Progenitor cell of endocrine pancreas (in vitro differentiated cells): Measurements from ENCODE around the gene CNGA3. TPM values are rescaled to one million over a fixed set of nuclear protein-coding genes. Genes with fewer than 3 reads are reported as not detected.

ENCODE experiments used
- DNase-seq: peaks from one replicate; pipeline ENCODE4 v3.0.0; 2021; ENCODE audit warnings: low spot score; ENCODE audit not compliant: unreplicated experiment
- H3K27ac Mint-ChIP-seq: 2 replicates; pipeline ENCODE4 v1.8.0; 2021; ENCODE audit warnings: mild to moderate bottlenecking, moderate library complexity, mixed read lengths
- H3K27me3 Mint-ChIP-seq: 2 replicates; pipeline ENCODE4 v1.8.0; 2021; ENCODE audit warnings: mixed read lengths
- H3K36me3 Mint-ChIP-seq: 2 replicates; pipeline ENCODE4 v1.8.0; 2022; ENCODE audit warnings: mixed read lengths; ENCODE audit not compliant: insufficient read depth
- H3K4me1 Mint-ChIP-seq: 2 replicates; pipeline ENCODE4 v1.8.0; 2021; ENCODE audit warnings: low read depth, mixed read lengths
- H3K4me3 Mint-ChIP-seq: 2 replicates; pipeline ENCODE4 v1.8.0; 2021; ENCODE audit warnings: low read depth, mild to moderate bottlenecking, moderate library complexity, mixed read lengths
- H3K9me3 Mint-ChIP-seq: 2 replicates; pipeline ENCODE4 v1.8.0; 2021; ENCODE audit warnings: low read depth, mixed read lengths
- long read RNA-seq: library from polyadenylated mRNA; unstranded; transcript quantifications from one replicate; pipeline ENCODE4 v2.0.0, GENCODE V29; 2020
- total RNA-seq: library from RNA; stranded (reverse); gene quantifications from 2 replicates; pipeline ENCODE4 v1.2.1, GENCODE V29; 2021
- TF ChIP-seq, protein P1 (sequence below): fragments of 200-600 bp; sonication (generic); IDR thresholded peaks from one replicate; pipeline ENCODE4 v1.5.0; 2021; ENCODE audit warnings: antibody characterized with exemption, mild to moderate bottlenecking; ENCODE audit not compliant: unreplicated experiment

CNGA3 gene
- 5.3 and 5.5 TPM in 2 replicates for total RNA-seq
- long read RNA-seq, transcript CNGA3-205 (7 exons, 2,504 nt) = major isoform, 6 of 11 reads
- long read RNA-seq, partial matches to known transcripts = 1 of 11 reads
- long read RNA-seq, other reads (novel, unspliced or antisense) = 2 of 11 reads

DNA sequence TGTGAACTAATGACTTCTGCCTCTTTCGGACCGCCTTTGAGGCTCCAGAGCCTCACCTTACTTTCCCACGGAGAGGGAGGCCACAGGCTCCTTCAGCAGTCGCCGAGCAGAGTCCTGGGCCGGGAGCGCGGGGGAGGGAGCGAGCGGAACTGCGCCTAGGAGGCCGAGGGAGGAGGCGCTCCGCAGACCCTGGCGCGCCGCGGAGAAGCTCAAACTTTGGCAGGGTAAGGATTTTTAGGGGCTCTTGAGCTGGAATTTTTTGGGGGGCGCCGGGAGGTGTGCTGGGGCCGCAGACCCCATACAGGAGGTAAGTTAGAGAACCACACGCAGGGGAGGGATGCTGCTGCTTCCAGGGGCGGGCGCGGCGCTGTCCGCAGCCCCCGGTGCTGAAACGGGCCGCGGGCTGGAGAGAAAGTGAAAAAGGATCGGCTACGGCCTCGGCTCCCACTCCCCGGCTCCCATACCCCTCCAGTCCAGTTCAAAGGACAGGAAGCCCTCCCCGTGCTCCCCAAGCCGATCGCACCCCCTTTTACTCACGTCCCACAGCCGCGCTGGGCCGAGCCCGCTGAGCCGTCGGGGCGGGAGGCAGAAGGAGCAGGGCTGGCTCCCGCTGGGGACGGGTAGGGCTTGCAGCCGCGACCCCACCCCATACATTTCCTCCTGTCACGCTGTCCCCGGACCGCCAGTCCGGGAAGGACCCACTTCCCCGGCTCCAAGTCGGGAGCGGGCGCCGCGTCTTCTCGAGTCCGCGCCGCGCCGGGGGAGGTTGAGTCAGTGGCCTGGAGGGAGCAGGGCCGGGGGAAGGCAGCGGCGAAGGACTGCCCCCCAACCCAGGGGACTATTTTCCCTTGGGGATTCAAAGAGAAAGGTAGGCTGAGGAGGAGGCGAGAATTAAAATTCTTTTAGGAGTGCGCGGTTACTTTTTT lies at the start of gene CNGA3:
TSS of gene CNGA3 (plus strand) at position 146 of the 926 bp plus-strand sequence. CDS start 23,520 bp downstream, outside the sequence.
- peak; percentile 64 for DNase-seq
- H3K27me3 Mint-ChIP-seq = peaks cover 80% of the 10 kb centered on the region
- H3K4me1 Mint-ChIP-seq = peaks cover 5% of the 10 kb centered on the region
- peak within 1 kb of the TSS; percentile 30 for H3K27ac Mint-ChIP-seq
- peak within 1 kb of the TSS; percentile 67 for H3K4me3 Mint-ChIP-seq
- H3K36me3 Mint-ChIP-seq = no peaks in the 10 kb centered on the region
- TF ChIP-seq, protein P1, sequence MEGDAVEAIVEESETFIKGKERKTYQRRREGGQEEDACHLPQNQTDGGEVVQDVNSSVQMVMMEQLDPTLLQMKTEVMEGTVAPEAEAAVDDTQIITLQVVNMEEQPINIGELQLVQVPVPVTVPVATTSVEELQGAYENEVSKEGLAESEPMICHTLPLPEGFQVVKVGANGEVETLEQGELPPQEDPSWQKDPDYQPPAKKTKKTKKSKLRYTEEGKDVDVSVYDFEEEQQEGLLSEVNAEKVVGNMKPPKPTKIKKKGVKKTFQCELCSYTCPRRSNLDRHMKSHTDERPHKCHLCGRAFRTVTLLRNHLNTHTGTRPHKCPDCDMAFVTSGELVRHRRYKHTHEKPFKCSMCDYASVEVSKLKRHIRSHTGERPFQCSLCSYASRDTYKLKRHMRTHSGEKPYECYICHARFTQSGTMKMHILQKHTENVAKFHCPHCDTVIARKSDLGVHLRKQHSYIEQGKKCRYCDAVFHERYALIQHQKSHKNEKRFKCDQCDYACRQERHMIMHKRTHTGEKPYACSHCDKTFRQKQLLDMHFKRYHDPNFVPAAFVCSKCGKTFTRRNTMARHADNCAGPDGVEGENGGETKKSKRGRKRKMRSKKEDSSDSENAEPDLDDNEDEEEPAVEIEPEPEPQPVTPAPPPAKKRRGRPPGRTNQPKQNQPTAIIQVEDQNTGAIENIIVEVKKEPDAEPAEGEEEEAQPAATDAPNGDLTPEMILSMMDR = peak; percentile 18
- no peaks in the 10 kb centered on the region for H3K9me3 Mint-ChIP-seq

DNA sequence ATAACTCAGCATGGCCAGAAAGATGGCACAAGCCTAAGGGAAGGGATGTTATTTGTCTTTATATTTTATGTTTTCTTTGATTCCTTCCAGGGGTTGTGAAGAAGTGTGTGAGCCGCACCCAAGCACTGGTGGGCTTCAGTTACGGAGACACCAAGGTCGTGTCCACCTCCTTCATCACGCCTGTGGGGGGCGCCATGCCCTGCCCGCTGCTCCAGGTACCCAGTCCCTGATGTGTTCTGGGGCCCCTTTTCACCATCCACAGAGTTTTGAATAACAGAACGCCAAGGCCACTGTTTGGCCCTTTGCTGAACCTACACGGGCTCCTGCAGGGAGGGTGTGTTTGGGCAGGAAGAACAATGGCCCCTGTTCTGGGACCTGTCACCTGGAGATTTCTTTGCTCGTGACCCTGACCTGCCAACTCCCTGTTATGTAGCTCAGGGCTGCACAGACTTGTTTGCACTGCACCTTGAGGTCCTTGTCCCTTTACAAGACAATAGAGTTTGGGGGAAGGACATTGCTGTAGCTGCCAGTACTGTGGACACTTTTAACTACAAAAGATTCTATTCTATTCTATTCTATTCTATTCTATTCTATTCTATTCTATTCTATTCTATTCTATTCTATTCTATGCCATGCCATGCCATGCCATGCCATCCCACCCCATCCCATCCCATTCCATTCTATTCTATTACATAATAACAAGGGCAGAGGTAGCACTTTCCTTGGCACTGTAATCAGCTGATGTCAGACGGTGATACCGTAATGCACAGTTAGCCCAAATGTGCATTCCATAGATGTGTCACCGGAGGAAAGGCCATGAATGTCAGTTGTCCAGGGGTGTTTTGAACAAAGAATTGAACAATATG lies 48.2 kb upstream of the CNGA3 start:
- no peaks in the 10 kb centered on the region for H3K9me3 Mint-ChIP-seq
- no peak for DNase-seq
- no peaks in the 10 kb centered on the region for H3K36me3 Mint-ChIP-seq
- no peak overlapping the region for H3K4me3 Mint-ChIP-seq
- H3K27me3 Mint-ChIP-seq = no peaks in the 10 kb centered on the region
- peaks cover 37% of the 10 kb centered on the region for H3K4me1 Mint-ChIP-seq
- TF ChIP-seq, protein P1 = peak; percentile 27
- no peak overlapping the region for H3K27ac Mint-ChIP-seq

DNA sequence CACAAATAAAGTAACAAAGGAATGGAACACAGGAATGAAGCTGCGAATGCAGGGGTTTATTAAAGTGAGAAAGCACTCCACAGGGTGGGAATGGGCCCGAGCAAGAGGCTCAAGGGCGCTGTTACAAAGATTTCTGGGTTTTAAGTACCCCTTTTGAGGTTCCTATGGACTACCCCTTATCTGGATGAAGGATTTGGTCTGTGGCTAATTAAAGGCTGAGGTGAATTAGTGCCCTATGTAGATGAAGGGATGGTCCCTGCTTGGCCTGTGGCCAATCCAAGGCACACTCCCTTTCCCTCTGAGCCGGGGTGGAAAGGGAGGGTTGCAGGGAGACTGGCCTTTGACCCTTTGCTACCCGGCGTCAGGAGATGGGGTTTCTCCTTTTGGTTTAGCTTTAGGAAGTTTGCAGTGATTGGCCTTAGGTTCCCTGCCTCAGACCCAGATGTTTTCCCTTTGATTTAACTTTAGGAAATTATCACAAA lies 47.5 kb upstream of the CNGA3 start:
- TF ChIP-seq, protein P1 = no peak
- Mint-ChIP-seq H3K27me3 (no peaks in the 10 kb centered on the region), H3K4me1 (peaks cover 37% of the 10 kb centered on the region), H3K36me3 (no peaks in the 10 kb centered on the region), H3K9me3 (no peaks in the 10 kb centered on the region), H3K4me3 (no peak overlapping the region), H3K27ac (no peak overlapping the region)
- DNase-seq = no peak

DNA sequence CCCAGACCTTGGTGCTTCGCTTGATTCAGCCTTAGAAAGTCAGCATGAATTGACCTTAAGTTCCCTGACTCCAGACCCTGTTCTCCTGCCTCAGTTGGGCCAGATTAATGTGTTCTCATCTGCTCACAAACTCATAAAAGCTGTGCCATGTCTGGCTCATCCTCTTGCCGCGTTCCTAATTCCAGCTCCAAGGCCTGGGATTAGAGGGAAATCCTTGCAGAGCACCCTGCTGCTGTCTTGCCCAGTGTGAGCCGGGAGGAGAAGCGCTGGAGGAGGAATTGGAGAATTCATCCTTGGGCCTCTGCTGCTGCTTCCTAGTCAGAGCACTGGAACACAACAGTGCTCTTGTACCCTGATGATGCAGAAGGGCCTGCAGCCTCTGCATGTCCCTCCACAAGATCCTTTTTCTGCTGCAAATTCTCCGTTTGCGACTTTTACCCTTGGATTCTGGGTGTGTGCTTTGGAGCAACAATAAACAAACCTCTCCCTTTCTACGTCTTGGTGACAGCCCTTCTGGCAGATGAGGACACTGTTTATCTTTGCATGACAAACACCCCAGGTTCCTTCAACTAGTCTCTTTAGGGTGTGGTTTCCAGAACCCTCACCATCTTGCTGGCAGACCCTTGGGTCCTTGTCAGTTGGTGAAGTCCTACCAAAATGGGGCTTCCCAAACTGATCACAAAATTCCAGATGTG lies 46.9 kb upstream of the CNGA3 start:
- no peaks in the 10 kb centered on the region for H3K9me3 Mint-ChIP-seq
- no peak overlapping the region for H3K4me3 Mint-ChIP-seq
- no peak overlapping the region for H3K27ac Mint-ChIP-seq
- TF ChIP-seq, protein P1 = no peak
- no peaks in the 10 kb centered on the region for H3K36me3 Mint-ChIP-seq
- peaks cover 37% of the 10 kb centered on the region for H3K4me1 Mint-ChIP-seq
- DNase-seq = no peak
- H3K27me3 Mint-ChIP-seq = no peaks in the 10 kb centered on the region
